Nephron (organoid): ENCODE data around the gene CASTOR2.
"Not testable (repeated sequence)": the region's sequence is repeated elsewhere in the genome, so short reads cannot be mapped to it uniquely, and the experiment has no call there.

Experiments used
- H3K27ac Mint-ChIP-seq, 3 experiments: 2 replicates each; pipeline ENCODE4 v1.8.0; 2020; ENCODE audit warnings: mixed read lengths in 3 of 3, mild to moderate bottlenecking in 2 of 3, moderate library complexity in 1 of 3
- H3K27me3 Mint-ChIP-seq: 2 replicates; pipeline ENCODE4 v1.8.0; 2021; ENCODE audit warnings: low read depth, mild to moderate bottlenecking, moderate library complexity, mixed read lengths
- H3K36me3 Mint-ChIP-seq: 2 replicates; pipeline ENCODE4 v1.8.0; 2020; ENCODE audit warnings: low read depth, mixed read lengths
- H3K4me1 Mint-ChIP-seq: 2 replicates; pipeline ENCODE4 v1.8.0; 2020; ENCODE audit warnings: mixed read lengths
- H3K4me3 Mint-ChIP-seq, 3 experiments: 2 replicates each; pipeline ENCODE4 v1.8.0; 2020; ENCODE audit warnings: mild to moderate bottlenecking in 3 of 3, mixed read lengths in 3 of 3, moderate library complexity in 2 of 3
- H3K9me3 Mint-ChIP-seq: 2 replicates; pipeline ENCODE4 v1.8.0; 2020; ENCODE audit warnings: mixed read lengths
- TF ChIP-seq, protein P1 (sequence below), 3 experiments: fragments of 200-600 bp; sonication (generic); IDR thresholded peaks; one replicate each; pipeline ENCODE4 v1.5.0; 2021; ENCODE audit warnings: antibody characterized with exemption in 3 of 3; ENCODE audit not compliant: unreplicated experiment in 3 of 3

CASTOR2 gene

DNA sequence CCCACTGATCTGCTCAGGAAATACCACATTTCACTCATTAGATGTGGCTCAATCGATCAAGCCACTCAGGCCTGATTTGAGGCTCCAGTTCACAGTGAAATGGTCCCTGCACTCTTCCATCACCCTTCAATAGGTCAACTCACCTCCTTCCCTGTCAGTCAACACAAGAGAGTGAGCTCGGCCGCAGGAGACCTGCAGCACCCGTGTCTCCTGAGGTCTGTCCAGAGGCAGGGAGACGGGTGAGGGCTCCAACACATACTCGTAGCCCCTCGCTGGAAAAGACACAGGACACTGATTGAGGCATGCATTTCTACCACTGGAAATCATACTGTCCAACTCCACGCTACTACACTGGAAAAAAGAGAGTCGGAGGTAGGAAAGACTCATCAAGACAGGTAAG, 102.0 kb downstream of the CASTOR2 start:
- TF ChIP-seq, protein P1, sequence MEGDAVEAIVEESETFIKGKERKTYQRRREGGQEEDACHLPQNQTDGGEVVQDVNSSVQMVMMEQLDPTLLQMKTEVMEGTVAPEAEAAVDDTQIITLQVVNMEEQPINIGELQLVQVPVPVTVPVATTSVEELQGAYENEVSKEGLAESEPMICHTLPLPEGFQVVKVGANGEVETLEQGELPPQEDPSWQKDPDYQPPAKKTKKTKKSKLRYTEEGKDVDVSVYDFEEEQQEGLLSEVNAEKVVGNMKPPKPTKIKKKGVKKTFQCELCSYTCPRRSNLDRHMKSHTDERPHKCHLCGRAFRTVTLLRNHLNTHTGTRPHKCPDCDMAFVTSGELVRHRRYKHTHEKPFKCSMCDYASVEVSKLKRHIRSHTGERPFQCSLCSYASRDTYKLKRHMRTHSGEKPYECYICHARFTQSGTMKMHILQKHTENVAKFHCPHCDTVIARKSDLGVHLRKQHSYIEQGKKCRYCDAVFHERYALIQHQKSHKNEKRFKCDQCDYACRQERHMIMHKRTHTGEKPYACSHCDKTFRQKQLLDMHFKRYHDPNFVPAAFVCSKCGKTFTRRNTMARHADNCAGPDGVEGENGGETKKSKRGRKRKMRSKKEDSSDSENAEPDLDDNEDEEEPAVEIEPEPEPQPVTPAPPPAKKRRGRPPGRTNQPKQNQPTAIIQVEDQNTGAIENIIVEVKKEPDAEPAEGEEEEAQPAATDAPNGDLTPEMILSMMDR (IDR thresholded peaks at IDR 0.05; ENCODE audit: unreplicated experiment in 3 of 3): no peak
- H3K36me3 Mint-ChIP-seq: peaks cover 64% of the 10 kb centered on the region
- H3K4me3 Mint-ChIP-seq: no peak overlapping the region
- no peak overlapping the region for H3K27ac Mint-ChIP-seq
- no peaks in the 10 kb centered on the region for H3K27me3 Mint-ChIP-seq
- H3K4me1 Mint-ChIP-seq: no peaks in the 10 kb centered on the region
- no peaks in the 10 kb centered on the region for H3K9me3 Mint-ChIP-seq

DNA sequence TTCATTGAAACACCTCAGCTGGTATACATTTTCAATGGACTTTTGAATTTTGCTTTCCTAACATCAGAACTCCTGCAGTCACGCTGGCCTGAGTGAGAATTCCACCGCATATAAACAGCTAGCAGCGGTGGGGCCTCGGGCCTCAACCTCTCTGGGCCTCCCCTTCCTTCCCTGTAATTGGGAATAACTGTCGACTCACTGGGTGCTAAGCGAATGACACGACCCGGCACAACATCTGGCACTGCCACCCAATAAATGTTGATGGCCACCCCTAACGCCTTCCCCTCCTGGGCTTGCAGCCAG, 108.4 kb downstream of the CASTOR2 start:
- peaks cover 4% of the 10 kb centered on the region for H3K4me1 Mint-ChIP-seq
- peak overlapping the region; percentile 96 to 99 (median 99) for H3K4me3 Mint-ChIP-seq
- H3K27ac Mint-ChIP-seq: peak overlapping the region; percentile 99
- H3K27me3 Mint-ChIP-seq: no peaks in the 10 kb centered on the region
- H3K9me3 Mint-ChIP-seq: no peaks in the 10 kb centered on the region
- TF ChIP-seq, protein P1 (IDR thresholded peaks at IDR 0.05; ENCODE audit: unreplicated experiment in 3 of 3): no peak
- H3K36me3 Mint-ChIP-seq: peaks cover 26% of the 10 kb centered on the region

DNA sequence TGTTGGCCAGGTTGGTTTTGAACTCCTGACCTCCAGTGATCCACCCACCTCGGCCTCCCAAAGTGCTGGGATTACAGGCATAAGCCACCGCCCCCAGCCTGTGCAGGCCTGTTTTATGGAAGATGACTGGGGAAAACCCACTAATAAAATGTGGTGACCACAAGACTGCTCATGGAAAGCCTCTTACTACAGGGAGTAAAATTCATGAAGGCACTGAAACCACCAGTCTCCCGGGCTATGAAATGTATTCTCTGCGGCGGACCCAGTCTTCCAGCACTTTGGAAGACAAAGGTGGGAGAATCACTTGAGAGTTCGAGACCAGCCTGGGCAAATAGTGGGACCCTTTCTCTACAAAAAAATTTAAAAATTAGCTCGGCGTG, 109.7 kb downstream of the CASTOR2 start:
- not testable (repeated sequence) for H3K9me3 Mint-ChIP-seq, H3K4me1 Mint-ChIP-seq, H3K27me3 Mint-ChIP-seq
- Mint-ChIP-seq H3K4me3 (peak overlapping the region; percentile 93 to 99 (median 96)), H3K36me3 (peaks cover 18% of the 10 kb centered on the region), H3K27ac (peak overlapping the region; percentile 99)
